NB4 (cell line): Measurements from ENCODE around the gene UTF1.

ENCODE experiments used
- POLR2A ChIP-seq: IDR thresholded peaks from 2 replicates; pipeline ENCODE4 v1.6.1; 2011; ENCODE audit warnings: mild to moderate bottlenecking; ENCODE audit not compliant: insufficient read length; ENCODE audit errors: extremely low read depth
- TF ChIP-seq, protein P1 (sequence below): IDR thresholded peaks from one replicate; pipeline ENCODE4 v1.5.1; 2012; ENCODE audit warnings: low read depth, low read length

GRCh38 chr10:133276100-133276434 is 46.0 kb downstream of the UTF1 start:
- TF ChIP-seq, protein P1, sequence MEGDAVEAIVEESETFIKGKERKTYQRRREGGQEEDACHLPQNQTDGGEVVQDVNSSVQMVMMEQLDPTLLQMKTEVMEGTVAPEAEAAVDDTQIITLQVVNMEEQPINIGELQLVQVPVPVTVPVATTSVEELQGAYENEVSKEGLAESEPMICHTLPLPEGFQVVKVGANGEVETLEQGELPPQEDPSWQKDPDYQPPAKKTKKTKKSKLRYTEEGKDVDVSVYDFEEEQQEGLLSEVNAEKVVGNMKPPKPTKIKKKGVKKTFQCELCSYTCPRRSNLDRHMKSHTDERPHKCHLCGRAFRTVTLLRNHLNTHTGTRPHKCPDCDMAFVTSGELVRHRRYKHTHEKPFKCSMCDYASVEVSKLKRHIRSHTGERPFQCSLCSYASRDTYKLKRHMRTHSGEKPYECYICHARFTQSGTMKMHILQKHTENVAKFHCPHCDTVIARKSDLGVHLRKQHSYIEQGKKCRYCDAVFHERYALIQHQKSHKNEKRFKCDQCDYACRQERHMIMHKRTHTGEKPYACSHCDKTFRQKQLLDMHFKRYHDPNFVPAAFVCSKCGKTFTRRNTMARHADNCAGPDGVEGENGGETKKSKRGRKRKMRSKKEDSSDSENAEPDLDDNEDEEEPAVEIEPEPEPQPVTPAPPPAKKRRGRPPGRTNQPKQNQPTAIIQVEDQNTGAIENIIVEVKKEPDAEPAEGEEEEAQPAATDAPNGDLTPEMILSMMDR = no peak
- no peak for TF ChIP-seq POLR2A
